IMR-90 (cell line): Measurements from ENCODE around the gene CCDC60. TPM values are rescaled to one million over a fixed set of nuclear protein-coding genes. Genes with fewer than 3 reads are reported as not detected.

Experiments
- ATAC-seq: fragments of 200-7000 bp; cut with Tn5 transposase; 2 replicates; pipeline ENCODE4 v1.9.1; 2020; ENCODE audit warnings: low read depth, mild to moderate bottlenecking, moderate library complexity
- BruUV-seq: library from RNA; stranded (reverse); fragments of 400-500 nt; replicated peaks from 2 replicates; lab custom pipeline; 2021; lab: Mats Ljungman, UMichigan
- CTCF ChIA-PET: fragments of 300-600 bp; formaldehyde crosslinking; extraction: SDS; loops from one replicate; lab custom pipeline; 2021; ENCODE audit warnings: antibody characterized with exemption; lab: Yijun Ruan, JAX
- POLR2A ChIA-PET: fragments of 300-600 bp; sonication (Branson Sonifier 250); formaldehyde crosslinking; loops from one replicate; lab custom pipeline; 2022; ENCODE audit warnings: antibody characterized with exemption; ENCODE audit not compliant: unreplicated experiment; lab: Charles Lee
- DNase-seq: peaks from one replicate; pipeline ENCODE4 v3.0.0; 2013
- H2AFZ ChIP-seq: replicated peaks from 2 replicates; pipeline ENCODE3; 2013; ENCODE audit warnings: low read length, mild to moderate bottlenecking; ENCODE audit not compliant: poor library complexity
- H2AK5ac ChIP-seq: 2 replicates; pipeline ENCODE4 v1.6.1; 2013; ENCODE audit warnings: low read depth, low read length, inconsistent platforms
- H2AK9ac ChIP-seq: replicated peaks from 2 replicates; pipeline ENCODE3; 2013; ENCODE audit warnings: mild to moderate bottlenecking, low read depth, low read length, moderate library complexity; ENCODE audit not compliant: poor library complexity
- H2BK120ac ChIP-seq: 2 replicates; pipeline ENCODE4 v1.6.1; 2013; ENCODE audit warnings: low read depth, low read length, inconsistent platforms
- H2BK15ac ChIP-seq: 3 replicates; pipeline ENCODE4 v1.6.1; 2013; ENCODE audit warnings: low read depth, low read length, inconsistent platforms
- H2BK20ac ChIP-seq: 2 replicates; pipeline ENCODE4 v1.6.1; 2013; ENCODE audit warnings: low read depth, mild to moderate bottlenecking, inconsistent platforms, low read length, moderate library complexity
- H2BK5ac ChIP-seq: 2 replicates; pipeline ENCODE4 v1.6.1; 2013; ENCODE audit warnings: mild to moderate bottlenecking, low read depth, low read length, inconsistent platforms; ENCODE audit not compliant: poor library complexity, severe bottlenecking
- H3K14ac ChIP-seq: replicated peaks from 2 replicates; pipeline ENCODE4 v1.6.1; 2013; ENCODE audit warnings: low read depth, low read length, inconsistent platforms
- H3K18ac ChIP-seq: 2 replicates; pipeline ENCODE4 v1.6.1; 2013; ENCODE audit warnings: low read depth, low read length, control low read depth
- H3K23ac ChIP-seq: 2 replicates; pipeline ENCODE4 v1.6.1; 2013; ENCODE audit warnings: low read depth, low read length, inconsistent platforms
- H3K27ac ChIP-seq: 2 replicates; pipeline ENCODE4 v1.5.1; 2013; ENCODE audit warnings: mild to moderate bottlenecking, control low read depth, low read length; ENCODE audit not compliant: insufficient read depth
- H3K27me3 ChIP-seq: 2 replicates; pipeline ENCODE4 v1.6.1; 2013; ENCODE audit warnings: low read length; ENCODE audit not compliant: control insufficient read depth, insufficient read depth
- H3K36me3 ChIP-seq: 2 replicates; pipeline ENCODE4 v1.6.1; 2013; ENCODE audit warnings: low read length, mixed read lengths; ENCODE audit not compliant: control insufficient read depth, insufficient read depth
- H3K4ac ChIP-seq: 2 replicates; pipeline ENCODE4 v1.6.1; 2013; ENCODE audit warnings: low read depth, low read length, inconsistent platforms
- H3K4me1 ChIP-seq: 2 replicates; pipeline ENCODE4 v1.6.1; 2013; ENCODE audit warnings: low read length, mixed read lengths; ENCODE audit not compliant: control insufficient read depth, insufficient read depth
- H3K4me2 ChIP-seq: 2 replicates; pipeline ENCODE4 v1.6.1; 2013; ENCODE audit warnings: low read depth, mild to moderate bottlenecking, control low read depth, low read length, moderate library complexity
- H3K4me3 ChIP-seq: 2 replicates; pipeline ENCODE4 v1.5.1; 2013; ENCODE audit warnings: low read depth, mild to moderate bottlenecking, control low read depth, low read length, moderate library complexity; ENCODE audit not compliant: insufficient read depth
- H3K56ac ChIP-seq: 2 replicates; pipeline ENCODE4 v1.6.1; 2013; ENCODE audit warnings: low read length, inconsistent platforms; ENCODE audit not compliant: insufficient read depth; ENCODE audit errors: extremely low read depth
- H3K79me1 ChIP-seq, 2 experiments: 2 replicates each; pipeline ENCODE4 v1.6.1; 2013; ENCODE audit warnings: low read length in 2 of 2, inconsistent platforms in 1 of 2, low read depth in 1 of 2
- H3K9ac ChIP-seq: 2 replicates; pipeline ENCODE4 v1.6.1; 2013; ENCODE audit warnings: low read depth, low read length, control low read depth
- H3K9me1 ChIP-seq: 2 replicates; pipeline ENCODE4 v1.6.1; 2013; ENCODE audit warnings: low read length, inconsistent platforms; ENCODE audit not compliant: insufficient read depth
- H3K9me3 ChIP-seq: 2 replicates; pipeline ENCODE4 v1.6.1; 2013; ENCODE audit warnings: low read length; ENCODE audit not compliant: control insufficient read depth, insufficient read depth
- H4K20me1 ChIP-seq: 2 replicates; pipeline ENCODE4 v1.6.1; 2013; ENCODE audit warnings: low read length, inconsistent platforms; ENCODE audit not compliant: insufficient read depth
- H4K5ac ChIP-seq: 2 replicates; pipeline ENCODE4 v1.6.1; 2013; ENCODE audit warnings: mild to moderate bottlenecking, low read depth, low read length, control low read depth
- H4K8ac ChIP-seq, 2 experiments: 2 replicates each; pipeline ENCODE4 v1.6.1; 2013; ENCODE audit warnings: low read depth in 2 of 2, low read length in 2 of 2, control low read depth in 1 of 2, inconsistent platforms in 1 of 2
- H4K91ac ChIP-seq: 2 replicates; pipeline ENCODE4 v1.6.1; 2013; ENCODE audit warnings: low read depth, low read length, inconsistent platforms; ENCODE audit not compliant: insufficient read depth
- MXI1 ChIP-seq: IDR thresholded peaks from 2 replicates; pipeline ENCODE4 v1.6.1; 2012; ENCODE audit warnings: low read depth, mild to moderate bottlenecking, low read length, moderate library complexity, borderline replicate concordance
- RFX5 ChIP-seq: IDR thresholded peaks from 2 replicates; pipeline ENCODE4 v1.8.0; 2012; ENCODE audit warnings: low read depth, mild to moderate bottlenecking, low read length, moderate library complexity
- WGBS, 2 experiments: methylation state at CpG; one replicate each; pipeline versions ENCODE4 v1.1.5 to v1.1.7; 2013; ENCODE audit warnings: missing lambda C conversion rate in 2 of 2; ENCODE audit not compliant: insufficient read length in 1 of 2; ENCODE audit errors: extremely low coverage in 2 of 2; 5-methylcytosine and 5-hydroxymethylcytosine counted together
- dilution Hi-C: fragments of 300-500 bp; cut with HindIII; formaldehyde crosslinking; loops from one replicate; pipeline ENCODE4 v1.14.3; 2018; ENCODE audit warnings: low sequenced_read_pairs; ENCODE audit not compliant: unreplicated experiment
- in situ Hi-C: fragments of 300-500 bp; cut with MboI; formaldehyde crosslinking; loops from 3 replicates; pipeline ENCODE4 v1.14.3; 2019; ENCODE audit warnings: low sequenced_read_pairs, inconsistent platforms, mixed read lengths
- intact Hi-C: fragments of 100-400 bp; cut with micrococcal nuclease; formaldehyde crosslinking; loops from 2 replicates; pipeline ENCODE4 v1.10.0; 2022
- polyA plus RNA-seq, 3 experiments: library from polyadenylated mRNA; depleted of rRNA; stranded (reverse); fragments of >200 nt; gene quantifications; 2 replicates each; pipeline ENCODE4 v1.2.3, GENCODE V29; 2012; ENCODE audit warnings: low replicate concordance in 1 of 3
- total RNA-seq: library from RNA; depleted of rRNA; stranded (reverse); fragments of >200 nt; gene quantifications from 2 replicates; pipeline ENCODE4 v1.2.3, GENCODE V29; 2012

CCDC60 gene
- total and polyA plus RNA-seq, 2 of the 4 experiments (the other 2 are of a cell fraction): not detected

DNA sequence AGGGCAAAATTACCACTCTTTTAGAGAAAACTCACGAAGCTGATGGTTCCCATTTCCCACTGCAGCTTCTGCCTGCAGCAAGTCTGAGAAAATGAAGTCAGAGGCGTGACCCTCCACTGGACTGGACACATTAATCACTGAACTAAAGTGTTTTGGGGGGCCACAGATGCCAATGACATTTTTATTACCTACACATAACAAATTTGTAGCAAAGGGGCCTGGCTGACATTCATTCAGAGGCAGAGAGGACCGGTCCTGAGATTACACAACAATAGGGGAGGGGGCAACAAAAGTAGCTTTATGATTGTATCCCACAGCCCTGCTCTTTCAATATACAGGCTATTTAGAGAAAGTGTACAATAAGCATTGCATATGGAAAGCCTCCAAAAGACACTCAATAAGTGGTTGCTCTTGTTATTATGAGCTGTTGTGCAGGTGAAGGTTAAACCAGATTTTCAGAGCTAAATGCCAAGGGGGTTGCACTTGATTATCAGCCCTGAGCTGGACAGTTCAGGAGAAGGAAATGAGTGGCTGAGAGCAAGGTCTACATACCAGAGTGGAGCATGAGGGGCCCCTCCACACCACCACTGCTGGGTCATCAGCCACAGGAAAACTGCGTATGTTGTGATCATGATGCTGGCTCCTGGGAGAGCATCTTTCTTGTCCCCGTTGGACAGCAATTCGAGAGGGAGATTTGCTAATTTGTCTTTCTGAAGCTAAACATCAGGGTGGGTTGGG lies 41.5 kb upstream of the CCDC60 start:
- H3K27me3 ChIP-seq: no peaks in the 10 kb centered on the region
- no peak overlapping the region for H3K4ac ChIP-seq
- H3K4me3 ChIP-seq: no peak overlapping the region
- ATAC-seq: no peak
- no TSS peak for BruUV-seq
- no peak overlapping the region for H4K91ac ChIP-seq
- no peak overlapping the region for H3K56ac ChIP-seq
- H2AK9ac ChIP-seq: no peak overlapping the region
- DNase-seq: no peak
- H4K8ac ChIP-seq: no peak overlapping the region
- no peak overlapping the region for H2BK15ac ChIP-seq
- no peak overlapping the region for H2AFZ ChIP-seq
- no peak overlapping the region for H3K14ac ChIP-seq
- H3K27ac ChIP-seq: no peak overlapping the region
- ChIA-PET POLR2A (no interaction called here), CTCF (no interaction called here)
- in situ Hi-C loops (no loop called here), dilution Hi-C loops (no loop called here), intact Hi-C loops (no loop called here)
- no peaks in the 10 kb centered on the region for H3K4me1 ChIP-seq
- no peak overlapping the region for H2BK120ac ChIP-seq
- H3K18ac ChIP-seq: no peak overlapping the region
- no peak overlapping the region for H4K5ac ChIP-seq
- H3K36me3 ChIP-seq: no peaks in the 10 kb centered on the region
- 7% methylated on average over 3 of the region's 6 CpGs; no CpG with 5 or more reads in 1 of the 2 experiments for WGBS, 2 experiments
- H3K79me1 ChIP-seq: no peaks in the 10 kb centered on the region
- no peak overlapping the region for H2BK5ac ChIP-seq
- H3K9me1 ChIP-seq: no peaks in the 10 kb centered on the region
- H2BK20ac ChIP-seq: no peak overlapping the region
- no peak overlapping the region for H2AK5ac ChIP-seq
- no peak overlapping the region for H3K23ac ChIP-seq
- TF ChIP-seq RFX5 (no peak), MXI1 (no peak)
- H3K9ac ChIP-seq: no peak overlapping the region
- H3K9me3 ChIP-seq: peaks cover 10% of the 10 kb centered on the region; the same call in 1 of the 2 replicates
- no peaks in the 10 kb centered on the region for H4K20me1 ChIP-seq
- H3K4me2 ChIP-seq: no peak overlapping the region
